Measurements from ENCODE around the gene PTBP1.
"Not testable (repeated sequence)": the region's sequence is repeated elsewhere in the genome, so short reads cannot be mapped to it uniquely, and the experiment has no call there.

PTBP1 gene

GRCh38 chr19:827710-828321 lies 30.6 kb downstream of the PTBP1 start, which contains the start of gene AZU1:
TSS of gene AZU1 (plus strand) at chr19:827837. CDS start at chr19:827847, 10 bp downstream.
- no peak for DNase-seq (ENCODE audit: low read depth in 2 of 2)

GRCh38 chr19:829129-829758 lies 32.0 kb downstream of the PTBP1 start:
- no peak for DNase-seq (ENCODE audit: low read depth in 2 of 2)

GRCh38 chr19:831407-832369 lies 34.4 kb downstream of the PTBP1 start:
- DNase-seq (ENCODE audit: low read depth in 2 of 2) = no peak

GRCh38 chr19:834216-834615 lies 37.0 kb downstream of the PTBP1 start:
- DNase-seq (ENCODE audit: low read depth in 2 of 2) = no peak

- DNase-seq (ENCODE audit: low read depth in 2 of 2) = no peak
Measured at GRCh38 chr19:835210-835810, 38.1 kb downstream of the PTBP1 start.

- DNase-seq (ENCODE audit: low read depth in 2 of 2) = no peak
Measured at GRCh38 chr19:840519-841206, 43.4 kb downstream of the PTBP1 start, which contains the start of gene PRTN3. TSS of gene PRTN3 (plus strand) at chr19:840999. CDS start at chr19:841009, 10 bp downstream.

GRCh38 chr19:842802-843179 lies 45.5 kb downstream of the PTBP1 start:
- DNase-seq (ENCODE audit: low read depth in 2 of 2) = not testable (repeated sequence)

GRCh38 chr19:843180-843835 lies 46.1 kb downstream of the PTBP1 start:
- no peak for DNase-seq (ENCODE audit: low read depth in 2 of 2)

- no peak for DNase-seq (ENCODE audit: low read depth in 2 of 2)
Measured at GRCh38 chr19:843836-844545, 46.7 kb downstream of the PTBP1 start.

GRCh38 chr19:844546-844971 lies 47.3 kb downstream of the PTBP1 start:
- no peak for DNase-seq (ENCODE audit: low read depth in 2 of 2)

GRCh38 chr19:845707-846521 lies 48.7 kb downstream of the PTBP1 start:
- DNase-seq (ENCODE audit: low read depth in 2 of 2) = no peak

- no peak for DNase-seq (ENCODE audit: low read depth in 2 of 2)
Measured at GRCh38 chr19:848386-848921, 51.2 kb downstream of the PTBP1 start.

GRCh38 chr19:849195-849594 lies 51.9 kb downstream of the PTBP1 start:
- DNase-seq (ENCODE audit: low read depth in 2 of 2) = not testable (repeated sequence)

- DNase-seq (ENCODE audit: low read depth in 2 of 2) = no peak
Measured at GRCh38 chr19:850221-850978, 53.1 kb downstream of the PTBP1 start.

- DNase-seq (ENCODE audit: low read depth in 2 of 2) = no peak
Measured at GRCh38 chr19:850979-851335, 53.7 kb downstream of the PTBP1 start.

GRCh38 chr19:852136-853013 lies 55.1 kb downstream of the PTBP1 start, which contains the start of gene ELANE:
TSS of gene ELANE (plus strand) at chr19:852303. CDS start at chr19:852329, 26 bp downstream.
- no peak for DNase-seq (ENCODE audit: low read depth in 2 of 2)

- DNase-seq (ENCODE audit: low read depth in 2 of 2) = no peak
Measured at GRCh38 chr19:853014-853585, 55.8 kb downstream of the PTBP1 start.
